Measurements from ENCODE around the gene PPP1R2C. TPM values are rescaled to one million over a fixed set of nuclear protein-coding genes. Genes with fewer than 3 reads are reported as not detected.

Gene PPP1R2C
- total RNA-seq, 1 experiment from 2014 or later = not detected

DNA sequence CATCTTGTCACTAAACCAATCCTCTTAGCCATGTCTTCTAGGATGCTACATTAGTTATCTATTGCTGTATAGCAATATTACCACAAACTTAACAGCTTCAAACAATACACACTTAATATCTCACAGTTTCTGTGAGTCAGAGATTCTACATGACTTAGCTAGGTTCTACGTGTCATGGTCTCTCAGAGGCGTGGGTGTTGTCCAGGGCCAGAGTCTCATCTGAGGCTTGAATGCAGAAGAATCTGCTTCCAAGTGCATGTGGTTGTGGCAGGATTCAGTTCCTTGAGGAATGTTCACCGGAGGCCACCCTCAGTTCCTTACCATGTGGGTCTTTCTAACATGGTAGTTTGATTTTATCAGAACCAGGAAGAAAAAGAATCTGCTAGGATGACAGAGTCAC, 26.4 kb downstream of the PPP1R2C start:
- Histone ChIP-seq H3K9me3 (ENCODE audit: low read depth, low read length, poor library complexity, severe bottlenecking) (no peaks in the 10 kb centered on the region), H3K4me3 (ENCODE audit: low read depth, low read length, poor library complexity, severe bottlenecking) (no peak overlapping the region), H3K36me3 (ENCODE audit: insufficient read depth, low read length, poor library complexity, severe bottlenecking) (no peaks in the 10 kb centered on the region), H3K27ac (ENCODE audit: low read depth, low read length, poor library complexity, severe bottlenecking) (no peak overlapping the region), H3K27me3 (replicated peaks; ENCODE audit: insufficient read depth, low read depth, low read length, poor library complexity) (no peaks in the 10 kb centered on the region), H3K4me1 (ENCODE audit: insufficient read depth, low read length, poor library complexity, severe bottlenecking) (no peaks in the 10 kb centered on the region)
- intact Hi-C loops (cut with micrococcal nuclease; ENCODE audit: unreplicated experiment) = no loop called here
- BruUV-seq (replicated peaks) = no TSS peak
- CTCF ChIA-PET = no interaction called here
- TF ChIP-seq, protein P1, sequence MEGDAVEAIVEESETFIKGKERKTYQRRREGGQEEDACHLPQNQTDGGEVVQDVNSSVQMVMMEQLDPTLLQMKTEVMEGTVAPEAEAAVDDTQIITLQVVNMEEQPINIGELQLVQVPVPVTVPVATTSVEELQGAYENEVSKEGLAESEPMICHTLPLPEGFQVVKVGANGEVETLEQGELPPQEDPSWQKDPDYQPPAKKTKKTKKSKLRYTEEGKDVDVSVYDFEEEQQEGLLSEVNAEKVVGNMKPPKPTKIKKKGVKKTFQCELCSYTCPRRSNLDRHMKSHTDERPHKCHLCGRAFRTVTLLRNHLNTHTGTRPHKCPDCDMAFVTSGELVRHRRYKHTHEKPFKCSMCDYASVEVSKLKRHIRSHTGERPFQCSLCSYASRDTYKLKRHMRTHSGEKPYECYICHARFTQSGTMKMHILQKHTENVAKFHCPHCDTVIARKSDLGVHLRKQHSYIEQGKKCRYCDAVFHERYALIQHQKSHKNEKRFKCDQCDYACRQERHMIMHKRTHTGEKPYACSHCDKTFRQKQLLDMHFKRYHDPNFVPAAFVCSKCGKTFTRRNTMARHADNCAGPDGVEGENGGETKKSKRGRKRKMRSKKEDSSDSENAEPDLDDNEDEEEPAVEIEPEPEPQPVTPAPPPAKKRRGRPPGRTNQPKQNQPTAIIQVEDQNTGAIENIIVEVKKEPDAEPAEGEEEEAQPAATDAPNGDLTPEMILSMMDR (conservative IDR thresholded peaks at IDR 0.05; ENCODE audit: low read depth, low read length) = no peak
- no peak for TF ChIP-seq EZH2 (IDR thresholded peaks at IDR 0.05; ENCODE audit: borderline replicate concordance, low read depth, low read length, poor library complexity, severe bottlenecking)
- no peak for DNase-seq (ENCODE audit: low spot score)
- POLR2A ChIA-PET (ENCODE audit: low non-redundant PET) = no interaction called here

DNA sequence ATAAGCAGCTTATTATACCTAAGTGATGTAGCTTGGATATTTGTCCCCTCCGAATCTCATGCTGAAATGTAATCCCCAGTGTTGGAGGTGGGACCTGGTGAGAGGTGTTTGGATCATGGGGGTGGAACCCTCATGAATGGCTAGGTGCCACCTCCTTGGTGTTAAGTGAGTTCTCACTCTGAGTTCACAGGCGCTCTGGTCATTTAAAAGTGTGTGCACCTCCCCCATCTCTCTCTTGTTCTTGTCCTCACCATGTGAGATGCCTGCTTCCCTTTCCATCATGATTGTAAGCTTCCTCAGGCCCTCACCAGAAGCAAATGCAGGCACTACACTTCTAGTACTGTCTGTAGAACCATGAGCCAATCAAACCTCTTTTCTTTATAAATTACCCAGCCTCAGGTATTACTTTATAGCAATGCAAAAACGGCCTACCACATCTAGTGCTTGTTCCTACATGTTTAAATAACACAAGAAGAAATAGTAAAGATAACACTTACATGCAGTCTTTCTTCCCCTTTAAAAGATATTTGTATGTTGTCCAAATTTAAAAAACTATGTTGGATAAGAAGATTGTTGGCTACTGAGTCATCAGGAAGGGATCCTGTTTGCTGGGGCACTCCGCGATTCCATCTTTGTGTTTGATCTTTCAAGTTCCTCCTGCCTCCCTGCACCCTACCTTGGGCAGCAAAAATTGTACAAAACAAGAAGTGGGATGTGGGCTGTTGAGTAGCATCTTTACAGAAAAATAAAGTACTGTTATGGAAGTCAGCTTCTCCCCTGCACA, 29.7 kb downstream of the PPP1R2C start:
- H3K4me3 ChIP-seq (ENCODE audit: low read depth, low read length, poor library complexity, severe bottlenecking) = no peak overlapping the region
- CTCF ChIA-PET = interaction anchor here (0.6 kb wide), 1 partner anchor 366 kb away, joined by 3 read pairs; no protein-coding TSS in a partner anchor
- TF ChIP-seq, protein P1 (conservative IDR thresholded peaks at IDR 0.05; ENCODE audit: low read depth, low read length) = no peak
- no peak for TF ChIP-seq EZH2 (IDR thresholded peaks at IDR 0.05; ENCODE audit: borderline replicate concordance, low read depth, low read length, poor library complexity, severe bottlenecking)
- H3K36me3 ChIP-seq (ENCODE audit: insufficient read depth, low read length, poor library complexity, severe bottlenecking) = no peaks in the 10 kb centered on the region
- BruUV-seq (replicated peaks) = no TSS peak
- no peaks in the 10 kb centered on the region for H3K9me3 ChIP-seq (ENCODE audit: low read depth, low read length, poor library complexity, severe bottlenecking)
- no peak overlapping the region for H3K27ac ChIP-seq (ENCODE audit: low read depth, low read length, poor library complexity, severe bottlenecking)
- no peak for DNase-seq (ENCODE audit: low spot score)
- POLR2A ChIA-PET (ENCODE audit: low non-redundant PET) = no interaction called here
- no peaks in the 10 kb centered on the region for H3K27me3 ChIP-seq (replicated peaks; ENCODE audit: insufficient read depth, low read depth, low read length, poor library complexity)
- intact Hi-C loops (cut with micrococcal nuclease; ENCODE audit: unreplicated experiment) = no loop called here
- H3K4me1 ChIP-seq (ENCODE audit: insufficient read depth, low read length, poor library complexity, severe bottlenecking) = no peaks in the 10 kb centered on the region

DNA sequence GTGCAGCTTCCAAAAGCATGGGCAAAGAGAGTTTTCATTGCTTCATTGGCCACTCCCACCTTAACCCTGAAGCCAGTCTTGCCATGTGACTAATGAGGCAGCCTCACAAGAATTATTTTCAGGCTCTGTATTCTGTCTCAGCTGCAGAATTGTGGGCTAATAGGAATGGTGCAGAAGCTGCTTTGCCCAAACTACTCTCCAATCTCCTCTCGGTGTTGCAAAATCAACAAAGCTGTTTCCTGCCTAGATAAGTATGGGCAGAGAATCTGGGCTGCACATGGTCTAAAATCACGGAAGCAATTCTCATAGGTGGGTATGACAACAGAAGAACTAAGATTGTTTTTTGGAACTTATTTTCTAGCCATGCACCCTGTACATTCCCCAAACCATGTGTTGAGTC, 31.4 kb downstream of the PPP1R2C start:
- Histone ChIP-seq H3K4me3 (ENCODE audit: low read depth, low read length, poor library complexity, severe bottlenecking) (no peak overlapping the region), H3K4me1 (ENCODE audit: insufficient read depth, low read length, poor library complexity, severe bottlenecking) (no peaks in the 10 kb centered on the region), H3K27ac (ENCODE audit: low read depth, low read length, poor library complexity, severe bottlenecking) (no peak overlapping the region), H3K9me3 (ENCODE audit: low read depth, low read length, poor library complexity, severe bottlenecking) (no peaks in the 10 kb centered on the region), H3K27me3 (replicated peaks; ENCODE audit: insufficient read depth, low read depth, low read length, poor library complexity) (no peaks in the 10 kb centered on the region), H3K36me3 (ENCODE audit: insufficient read depth, low read length, poor library complexity, severe bottlenecking) (no peaks in the 10 kb centered on the region)
- TF ChIP-seq EZH2 (IDR thresholded peaks at IDR 0.05; ENCODE audit: borderline replicate concordance, low read depth, low read length, poor library complexity, severe bottlenecking) = no peak
- TF ChIP-seq, protein P1 (conservative IDR thresholded peaks at IDR 0.05; ENCODE audit: low read depth, low read length) = no peak
- BruUV-seq (replicated peaks) = no TSS peak
- no peak for DNase-seq (ENCODE audit: low spot score)
- ChIA-PET CTCF (no interaction called here), POLR2A (ENCODE audit: low non-redundant PET) (no interaction called here)
- intact Hi-C loops (cut with micrococcal nuclease; ENCODE audit: unreplicated experiment) = no loop called here

All from A673 (cell line).